Left ventricle myocardium superior (tissue), 1 donor: Measurements from ENCODE around the gene SWAP70. TPM values are rescaled to one million over a fixed set of nuclear protein-coding genes. Genes with fewer than 3 reads are reported as not detected.
"Not testable (repeated sequence)": the region's sequence is repeated elsewhere in the genome, so short reads cannot be mapped to it uniquely, and the experiment has no call there.

Experiments used
- ATAC-seq: fragments of 200-7000 bp; cut with Tn5 transposase; one replicate; pipeline ENCODE4 v1.9.1; 2020; ENCODE audit warnings: mild to moderate bottlenecking, moderate library complexity
- DNase-seq: peaks from one replicate; pipeline ENCODE4 v3.0.0-alpha.2; 2020
- intact Hi-C: fragments of 100-400 bp; cut with micrococcal nuclease; formaldehyde crosslinking; loops from one replicate; pipeline ENCODE4 v1.11.0; 2022
- total RNA-seq: library from RNA; stranded (reverse); fragmentation: NEBNext Ultra II Directional; extraction: Animal tissue kit (Norgen Biotek cat#: 25700); gene quantifications from one replicate; pipeline ENCODE4 v1.2.1, GENCODE V29; 2021
- donor health status: DM: no; HTN: yes; CAD: no; lungs with severe emphysema.

SWAP70 gene
- total RNA-seq, 1 donor from 2014 or later: 25.0 TPM

DNA sequence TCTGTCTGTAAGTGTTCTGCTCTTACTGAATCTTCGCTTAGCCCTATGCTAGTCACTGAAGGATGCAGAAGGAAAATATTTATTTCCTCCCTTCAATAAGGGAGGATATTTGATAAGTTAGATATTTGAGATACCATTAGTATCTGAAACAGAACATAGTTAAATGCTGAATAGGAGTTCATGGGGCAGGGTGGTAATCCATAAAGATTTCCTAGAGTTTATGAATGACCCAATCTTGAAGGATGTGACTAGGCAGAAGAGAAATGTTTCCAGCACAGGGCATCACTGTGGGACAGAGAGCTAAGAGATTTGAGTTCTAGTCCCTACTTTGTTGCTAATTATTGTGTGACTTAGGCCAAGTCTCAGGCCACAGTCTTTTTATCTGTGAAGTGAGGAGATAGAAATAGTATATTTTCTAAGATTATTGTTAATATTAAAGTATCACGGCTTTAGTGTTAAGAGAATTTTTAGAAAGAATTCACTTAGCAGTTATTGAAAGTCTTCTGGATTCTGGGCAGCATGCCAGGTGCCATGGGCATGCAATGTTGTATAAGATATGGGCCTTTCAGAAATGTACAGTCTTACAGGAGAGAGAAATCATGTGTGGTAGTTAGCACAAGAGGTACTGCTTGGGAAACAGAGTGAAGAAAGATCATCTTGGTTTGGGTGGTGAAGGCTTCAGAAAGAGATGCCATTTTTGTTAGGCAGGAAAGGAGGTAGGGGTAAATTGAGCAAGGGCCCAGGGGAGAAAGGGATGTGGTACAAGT lies 24.0 kb downstream of the SWAP70 start:
- peak; percentile 14 for ATAC-seq

DNA sequence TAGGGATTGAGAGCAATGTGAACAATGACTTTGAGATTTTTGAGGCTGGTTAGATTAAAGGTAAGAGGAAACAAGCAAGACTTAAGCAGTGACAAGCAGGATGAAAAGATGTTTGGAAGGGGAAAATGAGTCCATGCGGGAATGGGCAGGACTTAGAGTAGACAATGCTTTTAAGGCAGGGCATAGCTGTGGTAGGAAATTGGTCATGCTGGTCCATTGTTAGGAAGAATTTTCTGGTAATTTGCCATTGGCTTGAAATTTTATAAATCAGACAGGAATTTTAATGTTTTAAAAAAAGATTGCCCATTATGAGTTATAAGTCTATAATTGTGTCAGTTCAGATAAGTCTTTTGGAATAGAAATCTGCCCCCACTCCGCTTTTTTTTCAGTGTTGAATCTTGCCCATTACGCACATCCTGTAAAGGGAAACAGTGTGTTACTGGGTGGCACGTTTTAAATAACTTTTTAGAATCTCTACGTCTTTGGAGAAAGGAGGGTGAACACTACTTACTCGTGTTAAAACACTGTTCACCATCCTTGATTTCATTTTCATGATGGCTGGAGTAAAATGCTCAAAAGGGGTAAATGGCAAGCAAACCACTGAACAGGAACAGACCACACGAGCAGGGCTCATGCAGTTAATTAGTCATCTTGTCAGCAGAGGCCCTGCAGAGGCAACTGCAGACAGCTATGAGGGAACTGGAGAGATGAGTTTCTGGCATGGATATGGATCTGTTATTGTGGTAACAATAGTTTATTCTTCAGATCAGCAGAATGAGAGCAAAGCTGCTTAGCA lies 25.0 kb downstream of the SWAP70 start:
- intact Hi-C loops: no loop called here
- ATAC-seq (peak; percentile 75), DNase-seq (no peak)

More for the DNA sequence above, 24.0 kb downstream of the SWAP70 start:
- DNase-seq: no peak
- intact Hi-C loops: no loop called here

DNA sequence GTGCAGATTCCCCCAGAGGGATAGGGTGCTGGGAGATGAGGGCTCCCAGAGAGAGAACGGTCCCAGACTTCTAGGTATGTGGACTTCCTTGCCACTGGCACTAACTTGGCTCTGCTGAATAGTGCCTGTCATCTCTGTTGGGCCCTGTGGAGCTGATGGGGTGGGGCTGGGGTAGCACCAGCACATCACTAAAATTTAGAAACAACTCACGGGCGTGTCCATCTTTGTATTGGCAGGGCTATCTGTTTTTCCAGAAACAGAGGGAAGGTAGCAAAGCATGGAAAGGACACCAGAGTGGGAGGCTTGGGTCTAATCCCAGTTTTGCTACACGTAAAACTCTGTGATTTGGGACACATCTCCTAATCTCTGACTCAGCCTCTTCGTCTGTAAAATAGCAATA lies 25.8 kb downstream of the SWAP70 start:
- intact Hi-C loops: no loop called here
- DNase-seq (no peak), ATAC-seq (peak; percentile 57)

DNA sequence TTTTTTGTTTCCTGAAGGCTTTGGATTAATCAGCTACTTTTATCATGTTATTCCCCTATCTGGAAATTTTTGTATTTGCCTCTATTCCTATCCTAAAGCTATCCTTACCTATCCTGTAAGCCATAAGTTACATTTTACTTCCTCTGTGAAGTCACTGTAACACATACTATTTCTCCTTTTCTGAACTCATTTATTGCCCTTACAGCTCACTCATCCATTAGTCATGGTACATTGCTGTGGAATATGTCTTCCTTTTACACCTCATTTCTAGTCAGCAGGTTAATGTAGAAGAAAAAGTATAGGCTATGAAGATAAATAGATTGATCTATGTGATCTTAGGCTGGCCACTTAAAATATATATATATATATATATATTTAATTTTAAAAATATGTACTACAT lies 28.0 kb downstream of the SWAP70 start:
- intact Hi-C loops: no loop called here
- no peak for ATAC-seq
- no peak for DNase-seq

DNA sequence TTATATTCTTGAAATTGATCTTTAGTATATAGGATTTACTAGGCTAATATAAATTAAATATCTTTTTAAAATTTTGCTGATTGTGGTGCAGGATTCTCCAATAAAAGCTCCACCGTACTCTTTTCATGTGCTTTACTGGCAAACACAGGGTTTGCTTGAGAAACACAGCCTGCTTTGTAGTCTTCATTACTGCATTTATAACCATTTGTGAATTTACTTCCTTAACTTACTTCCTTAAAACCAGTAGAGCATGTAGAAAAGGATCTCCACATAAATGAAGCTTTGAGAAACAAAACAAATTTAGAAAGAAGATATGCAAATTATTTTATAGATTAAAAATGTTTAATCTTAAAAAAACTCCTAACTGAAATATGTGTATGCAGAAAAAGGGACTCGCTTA lies 28.8 kb downstream of the SWAP70 start:
- DNase-seq (no peak), ATAC-seq (no peak)
- intact Hi-C loops: no loop called here

DNA sequence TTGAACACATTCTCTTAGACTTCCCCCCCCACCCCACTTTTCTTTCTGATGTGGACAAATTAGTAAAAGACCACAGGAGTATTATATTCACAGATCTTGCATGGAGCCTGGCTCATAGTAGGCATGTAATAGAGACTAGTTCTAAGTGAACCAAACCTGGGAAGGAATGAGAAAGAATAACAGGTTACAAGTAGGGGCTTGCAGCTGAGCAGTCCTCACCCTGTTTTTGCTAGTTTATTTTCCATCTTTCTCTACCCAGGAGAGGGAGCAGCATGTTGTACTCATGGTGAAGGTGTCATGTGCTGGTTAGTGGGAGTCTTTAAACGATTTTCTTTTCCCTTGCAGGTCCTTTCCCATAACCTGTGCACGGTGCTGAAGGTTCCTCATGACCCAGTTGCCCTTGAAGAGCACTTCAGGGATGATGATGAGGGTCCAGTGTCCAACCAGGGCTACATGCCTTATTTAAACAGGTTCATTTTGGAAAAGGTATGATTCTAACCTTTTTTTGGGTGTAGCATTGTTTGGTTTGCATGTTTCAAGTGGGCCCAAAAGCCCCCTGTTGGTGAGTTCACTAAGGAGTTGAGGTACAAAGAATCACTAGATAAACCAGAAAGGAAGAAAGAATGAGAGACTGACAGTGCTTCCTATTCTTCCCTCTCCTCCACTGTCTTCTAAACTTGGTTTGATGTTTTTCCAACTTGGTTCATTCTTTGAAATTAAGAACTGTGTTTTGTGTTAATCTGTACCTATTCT lies 30.1 kb downstream of the SWAP70 start:
- ATAC-seq: no peak

DNA sequence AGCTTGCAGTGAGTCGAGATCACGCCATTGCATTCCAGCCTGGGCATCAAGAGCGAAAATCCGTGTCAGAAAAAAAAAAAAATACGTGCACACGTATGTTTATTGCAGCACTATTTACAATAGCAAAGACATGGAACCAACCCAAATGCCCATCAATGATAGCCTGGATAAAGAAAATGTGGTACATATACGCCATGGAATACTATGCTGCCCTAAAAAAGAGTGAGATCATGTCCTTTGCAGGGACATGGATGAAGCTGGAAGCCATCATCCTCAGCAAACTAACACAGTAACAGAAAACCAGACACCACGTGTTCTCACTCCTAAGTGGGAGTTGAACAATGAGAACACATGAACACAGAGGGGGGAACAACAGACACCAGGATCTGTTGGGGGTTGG lies 31.4 kb downstream of the SWAP70 start:
- ATAC-seq, intact Hi-C loops, DNase-seq: not testable (repeated sequence)

More for the DNA sequence above, 30.1 kb downstream of the SWAP70 start:
- DNase-seq: no peak
- intact Hi-C loops: no loop called here

DNA sequence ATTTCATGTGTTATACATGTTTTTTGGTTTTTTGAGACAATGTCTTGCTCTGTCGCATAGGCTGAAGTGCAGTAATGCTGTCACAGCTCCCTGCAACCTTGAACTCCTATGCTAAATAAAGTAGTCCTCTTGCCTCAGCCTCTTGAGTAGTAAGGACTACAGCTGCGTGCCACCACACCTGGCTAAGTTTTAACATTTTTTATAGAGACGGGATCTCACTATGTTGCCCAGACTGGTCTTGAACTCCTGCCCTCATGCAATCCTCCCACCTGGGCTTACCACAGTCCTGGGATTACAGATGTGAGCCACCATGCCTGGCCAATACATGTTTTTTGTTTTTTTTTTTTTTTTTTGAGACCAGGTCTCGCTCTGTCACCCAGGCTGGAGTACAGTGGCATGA lies 33.9 kb downstream of the SWAP70 start:
- ATAC-seq (no peak), DNase-seq (no peak)

DNA sequence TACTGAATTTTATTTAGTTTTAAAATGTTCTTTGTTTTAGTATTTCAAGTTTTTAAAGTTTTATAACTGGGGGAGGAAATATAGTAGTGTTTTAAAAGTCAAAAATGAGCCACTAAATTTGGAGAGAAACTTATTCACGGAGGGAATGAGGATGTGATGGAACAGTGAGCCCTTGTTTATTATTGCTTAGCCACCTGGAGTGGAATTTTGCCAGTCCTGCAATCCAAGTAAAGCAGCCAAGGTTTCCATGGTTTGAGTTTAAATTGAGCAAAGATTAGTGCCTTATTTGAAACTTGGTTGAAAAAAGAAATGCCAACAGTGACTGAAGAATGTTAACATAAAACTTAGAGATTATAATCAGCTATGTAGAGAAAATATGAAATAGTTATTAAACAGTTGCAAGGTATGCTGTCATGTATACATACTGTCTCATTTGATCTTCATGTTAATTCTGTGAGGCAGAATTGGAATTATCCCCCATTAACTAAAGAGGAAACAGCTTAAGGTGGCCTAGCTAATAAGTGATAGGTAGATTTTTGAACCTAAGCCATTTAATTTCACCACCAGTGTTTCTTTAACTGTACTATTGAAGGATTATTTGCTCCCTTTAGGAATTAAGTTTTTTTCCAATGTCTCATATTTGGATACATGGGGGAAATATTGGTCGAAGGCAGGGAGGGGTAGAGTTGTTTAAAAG lies 36.4 kb downstream of the SWAP70 start:
- DNase-seq (no peak), ATAC-seq (no peak)
- intact Hi-C loops: no loop called here

More for the DNA sequence above, 33.9 kb downstream of the SWAP70 start:
- intact Hi-C loops: no loop called here

DNA sequence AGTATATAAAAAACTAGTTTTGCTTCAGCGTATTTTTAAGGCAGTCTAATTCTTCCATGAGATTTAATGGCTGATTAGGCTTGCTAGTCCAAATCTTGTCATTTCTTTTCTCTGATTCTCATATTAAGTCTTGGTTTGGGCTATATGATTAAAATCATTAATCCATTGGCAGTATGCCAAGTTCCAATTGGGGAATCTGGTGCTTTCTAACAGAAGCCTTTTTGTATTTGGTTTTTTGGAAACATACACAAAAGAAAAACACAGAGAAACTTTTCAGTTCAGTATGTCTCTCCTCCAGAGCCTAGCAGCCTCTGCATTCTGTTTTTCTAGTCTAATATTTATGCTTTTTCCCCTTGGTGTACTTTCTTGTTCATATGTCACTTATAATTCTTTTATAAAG lies 37.9 kb downstream of the SWAP70 start:
- intact Hi-C loops: no loop called here

DNA sequence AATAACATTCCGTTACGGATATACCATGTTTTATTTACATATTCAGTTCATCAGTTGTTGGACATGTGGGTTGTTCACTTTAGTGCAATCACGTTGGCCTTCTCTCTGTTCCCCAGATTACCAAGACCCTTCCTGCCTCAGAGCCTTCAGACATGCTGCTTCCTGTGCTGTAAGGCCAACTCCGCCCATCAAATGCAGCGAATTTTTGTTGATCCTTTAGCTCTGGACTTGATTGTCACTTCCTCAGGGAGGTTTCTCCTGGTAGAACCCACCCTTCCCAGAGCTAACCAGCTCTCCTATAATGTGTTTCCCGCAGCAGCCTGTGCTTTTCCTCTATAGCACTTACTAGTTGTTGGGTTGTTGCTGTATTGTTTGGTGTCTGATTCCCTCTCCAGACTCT lies 39.4 kb downstream of the SWAP70 start:
- DNase-seq: no peak
- ATAC-seq: peak; percentile 55
- intact Hi-C loops: no loop called here

More for the DNA sequence above, 37.9 kb downstream of the SWAP70 start:
- ATAC-seq (no peak), DNase-seq (no peak)

DNA sequence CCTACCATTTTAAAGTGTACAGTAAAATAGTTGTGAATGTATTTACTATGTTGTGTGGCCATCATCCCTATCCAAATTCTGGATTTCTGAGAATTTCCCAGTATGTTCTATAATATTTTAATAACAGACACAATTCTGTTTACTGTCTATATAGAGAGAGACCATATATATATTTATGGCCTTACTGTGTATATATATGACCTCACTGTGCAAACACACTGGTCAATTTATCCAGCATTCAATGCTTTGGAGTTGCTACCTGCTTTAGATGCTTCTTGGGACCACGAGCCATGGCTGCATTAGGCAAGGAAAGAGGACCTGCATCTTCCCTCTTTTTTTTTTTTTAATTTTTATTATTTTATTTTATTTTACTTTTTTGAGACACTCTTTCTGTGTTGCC lies 40.2 kb downstream of the SWAP70 start:
- ATAC-seq: no peak
- no peak for DNase-seq
- intact Hi-C loops: no loop called here

DNA sequence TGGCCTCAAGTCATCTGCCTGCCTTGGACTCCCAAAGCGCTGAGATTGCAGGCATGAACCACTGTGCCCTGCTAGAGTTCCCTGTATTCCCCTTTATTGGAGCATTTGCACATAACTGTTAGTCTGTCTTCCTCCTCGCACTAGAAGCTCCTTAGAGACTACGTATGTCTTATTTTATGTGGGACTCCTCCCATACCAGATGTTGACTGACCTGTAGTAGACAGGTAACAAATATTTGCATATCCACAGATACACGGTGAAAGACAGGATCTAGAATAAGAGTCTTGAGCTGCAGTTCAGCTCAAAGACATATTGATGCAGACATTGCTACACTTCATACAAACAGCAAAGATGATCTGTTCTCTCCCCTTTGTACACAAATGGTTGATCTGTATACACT lies 40.7 kb downstream of the SWAP70 start:
- DNase-seq: no peak
- intact Hi-C loops: no loop called here
- ATAC-seq: no peak

DNA sequence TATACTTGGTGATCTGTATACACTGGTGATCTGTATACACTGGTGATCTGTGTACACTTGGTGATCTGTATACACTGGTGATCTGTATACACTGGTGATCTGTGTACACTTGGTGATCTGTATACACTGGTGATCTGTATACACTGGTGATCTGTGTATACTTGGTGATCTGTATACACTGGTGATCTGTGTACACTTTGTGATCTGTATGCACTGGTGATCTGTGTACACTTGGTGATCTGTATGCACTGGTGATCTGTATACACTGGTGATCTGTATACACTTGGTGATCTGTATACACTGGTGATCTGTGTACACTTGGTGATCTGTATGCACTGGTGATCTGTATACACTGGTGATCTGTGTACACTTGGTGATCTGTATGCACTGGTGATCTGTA lies 41.5 kb downstream of the SWAP70 start:
- ATAC-seq, DNase-seq, intact Hi-C loops: not testable (repeated sequence)

DNA sequence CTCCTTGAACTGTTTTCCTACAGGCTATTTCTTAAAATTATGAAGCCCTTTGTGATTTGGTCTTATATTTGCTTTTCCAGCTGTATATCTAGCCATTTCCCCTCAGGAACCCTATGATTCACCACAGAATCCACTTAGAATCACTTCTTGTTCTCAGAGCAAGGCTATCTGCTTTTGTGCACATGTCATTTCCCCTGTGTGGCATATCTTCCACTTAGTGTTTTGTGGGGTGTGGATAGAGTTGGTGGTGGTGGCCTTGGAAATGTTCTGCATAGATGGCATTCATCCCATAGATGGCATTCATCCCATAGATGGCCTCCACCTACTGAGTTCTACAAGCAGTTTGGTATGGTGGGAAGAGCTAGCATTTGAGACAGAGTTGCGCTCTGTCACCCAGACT lies 44.7 kb downstream of the SWAP70 start:
- intact Hi-C loops: no loop called here
- peak; percentile 82 for ATAC-seq
- DNase-seq: no peak

DNA sequence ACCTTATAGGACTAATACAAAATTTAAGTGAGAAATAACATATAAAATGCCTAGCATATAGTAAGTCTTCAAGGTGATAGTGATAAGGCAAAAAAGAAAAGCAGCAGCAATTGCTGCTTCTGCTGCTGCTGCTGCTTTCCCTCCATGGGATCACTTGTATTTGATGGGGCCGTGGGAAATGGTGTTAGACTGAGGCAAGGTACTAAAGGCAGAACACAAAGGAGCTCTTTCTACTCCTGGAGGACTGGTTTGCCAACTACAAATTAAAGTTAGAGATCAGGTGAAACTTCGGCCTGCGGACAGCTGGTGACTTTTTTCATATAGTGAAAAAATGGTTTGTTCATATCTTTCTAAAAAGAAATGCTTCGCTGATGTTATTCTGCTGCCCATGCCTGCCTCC lies 46.3 kb downstream of the SWAP70 start:
- intact Hi-C loops: no loop called here
- DNase-seq (no peak), ATAC-seq (no peak)

DNA sequence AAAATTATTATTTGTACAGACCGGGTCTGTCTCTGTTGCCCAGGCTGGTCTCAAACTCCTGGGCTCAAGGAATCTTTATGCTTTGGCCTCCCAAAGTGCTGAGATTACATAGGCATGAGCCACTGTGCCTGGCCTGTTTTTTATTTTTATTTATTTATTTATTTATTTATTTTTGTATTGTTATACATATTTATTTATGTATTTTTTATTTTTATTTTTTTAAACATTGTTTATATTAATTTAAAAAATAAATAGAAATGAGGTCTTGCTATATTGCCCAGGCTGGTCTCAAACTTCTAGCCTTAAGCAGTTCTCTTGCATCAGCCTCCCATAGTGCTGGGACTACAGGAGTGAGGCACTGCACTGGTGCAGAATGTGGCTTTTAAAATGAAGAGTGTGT lies 47.0 kb downstream of the SWAP70 start:
- intact Hi-C loops: no loop called here
- no peak for DNase-seq
- no peak for ATAC-seq

DNA sequence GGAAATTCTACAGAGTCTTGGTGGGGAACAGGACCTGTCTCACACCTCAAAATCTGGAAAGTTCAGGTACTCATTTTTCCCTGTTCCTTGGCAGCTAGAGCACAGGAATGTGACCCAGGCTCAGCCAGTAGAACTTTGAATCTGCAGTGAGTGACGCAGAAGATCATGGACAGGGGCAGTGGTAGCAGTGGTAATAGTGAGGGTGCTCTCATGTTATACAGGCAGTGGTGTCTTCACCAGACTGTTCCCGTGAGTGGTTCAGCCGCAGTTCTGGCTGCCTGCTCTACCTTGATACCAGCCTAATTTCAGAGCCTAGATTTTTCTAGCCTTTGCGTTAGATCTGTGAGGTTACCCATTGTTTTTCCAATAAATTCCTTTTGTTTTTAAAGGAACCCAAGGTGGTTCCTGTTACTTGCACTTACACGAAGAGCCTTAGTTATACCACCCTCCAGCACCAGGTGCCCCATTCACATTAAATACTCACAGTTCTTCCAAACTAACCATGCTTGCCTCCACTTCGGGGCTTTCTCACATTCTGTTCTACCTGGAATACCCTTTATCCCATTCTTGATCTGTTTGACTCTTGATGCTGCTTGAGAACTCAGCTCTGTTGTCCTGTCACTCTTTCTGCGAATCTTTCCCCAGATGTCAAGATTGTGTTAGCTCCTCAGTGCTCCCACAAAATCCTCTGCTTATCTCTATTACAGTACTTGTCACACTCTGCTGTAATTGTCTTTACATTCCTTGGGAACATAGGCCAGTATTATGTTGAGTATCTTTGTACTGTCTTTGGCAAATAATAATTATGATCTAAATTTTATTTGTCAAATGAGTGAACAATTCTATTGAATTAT lies 47.8 kb downstream of the SWAP70 start:
- ATAC-seq (no peak), DNase-seq (no peak)
- intact Hi-C loops: no loop called here
